H9 (cell line): ENCODE results near the gene ALG9. TPM values are rescaled to one million over a fixed set of nuclear protein-coding genes. Genes with fewer than 3 reads are reported as not detected.

Experiments used
- DNase-seq: peaks from one replicate; pipeline ENCODE4 v3.0.0-alpha.2; 2017
- H2AFZ ChIP-seq: one replicate; pipeline ENCODE4 v1.6.1; 2013; ENCODE audit warnings: mild to moderate bottlenecking, low read length, control low read depth, moderate library complexity
- H2AK5ac ChIP-seq: 2 replicates; pipeline ENCODE4 v1.6.1; 2013; ENCODE audit warnings: low read length, control low read depth, mixed read lengths; ENCODE audit not compliant: insufficient read length
- H2BK120ac ChIP-seq: one replicate; pipeline ENCODE4 v1.6.1; 2013; ENCODE audit warnings: low read depth, mild to moderate bottlenecking, low read length, control low read depth, inconsistent platforms; ENCODE audit not compliant: poor library complexity, severe bottlenecking
- H2BK12ac ChIP-seq: 2 replicates; pipeline ENCODE4 v1.6.1; 2013; ENCODE audit warnings: low read length, control low read depth, mixed read lengths, low read depth; ENCODE audit not compliant: insufficient read length
- H2BK15ac ChIP-seq: 2 replicates; pipeline ENCODE4 v1.6.1; 2013; ENCODE audit warnings: low read depth, low read length, control low read depth
- H2BK20ac ChIP-seq: one replicate; pipeline ENCODE4 v1.6.1; 2013; ENCODE audit warnings: low read depth, mild to moderate bottlenecking, low read length, control low read depth, inconsistent platforms; ENCODE audit not compliant: poor library complexity, severe bottlenecking
- H2BK5ac ChIP-seq: 2 replicates; pipeline ENCODE4 v1.6.1; 2013; ENCODE audit warnings: low read length, control low read depth, mixed read lengths; ENCODE audit not compliant: insufficient read length
- H3K14ac ChIP-seq: 2 replicates; pipeline ENCODE4 v1.6.1; 2013; ENCODE audit warnings: low read length, control low read depth; ENCODE audit not compliant: insufficient read depth
- H3K18ac ChIP-seq: 2 replicates; pipeline ENCODE4 v1.6.1; 2013; ENCODE audit warnings: low read depth, mild to moderate bottlenecking, mixed read lengths, low read length, control low read depth; ENCODE audit not compliant: insufficient read length
- H3K23ac ChIP-seq: 2 replicates; pipeline ENCODE4 v1.6.1; 2013; ENCODE audit warnings: low read length, control low read depth, mixed read lengths, low read depth; ENCODE audit not compliant: insufficient read length
- H3K23me2 ChIP-seq: 2 replicates; pipeline ENCODE4 v1.6.1; 2013; ENCODE audit warnings: low read depth, mild to moderate bottlenecking, mixed read lengths, low read length, control low read depth; ENCODE audit not compliant: insufficient read length, poor library complexity, severe bottlenecking
- H3K27ac ChIP-seq: 2 replicates; pipeline ENCODE4 v1.5.1; 2013; ENCODE audit warnings: low read length, control low read depth, mixed read lengths, low read depth; ENCODE audit not compliant: insufficient read length
- H3K27me3 ChIP-seq: 2 replicates; pipeline ENCODE4 v1.6.1; 2013; ENCODE audit warnings: low read length, control low read depth, inconsistent platforms; ENCODE audit not compliant: insufficient read depth
- H3K4ac ChIP-seq: 2 replicates; pipeline ENCODE4 v1.6.1; 2013; ENCODE audit warnings: low read depth, mild to moderate bottlenecking, control low read depth, inconsistent platforms, low read length, moderate library complexity
- H3K4me1 ChIP-seq: 2 replicates; pipeline ENCODE4 v1.6.1; 2013; ENCODE audit warnings: low read length, control low read depth, inconsistent platforms; ENCODE audit not compliant: insufficient read depth
- H3K4me2 ChIP-seq: 2 replicates; pipeline ENCODE4 v1.6.1; 2013; ENCODE audit warnings: low read length, control low read depth, mixed read lengths; ENCODE audit not compliant: insufficient read length, insufficient read depth
- H3K56ac ChIP-seq: 2 replicates; pipeline ENCODE4 v1.6.1; 2013; ENCODE audit warnings: low read depth, mild to moderate bottlenecking, mixed read lengths, low read length, control low read depth; ENCODE audit not compliant: insufficient read length
- H3K79me1 ChIP-seq: 2 replicates; pipeline ENCODE4 v1.6.1; 2013; ENCODE audit warnings: low read depth, mild to moderate bottlenecking, moderate library complexity, low read length, control low read depth, inconsistent platforms; ENCODE audit not compliant: insufficient read depth, poor library complexity, severe bottlenecking
- H3K79me2 ChIP-seq: 2 replicates; pipeline ENCODE4 v1.6.1; 2013; ENCODE audit warnings: low read length, control low read depth, inconsistent platforms; ENCODE audit not compliant: insufficient read depth
- H3K9ac ChIP-seq: 2 replicates; pipeline ENCODE4 v1.6.1; 2013; ENCODE audit warnings: low read length, control low read depth, mixed read lengths; ENCODE audit not compliant: insufficient read length; ENCODE audit errors: extremely low read depth
- H3K9me3 ChIP-seq: one replicate; pipeline ENCODE4 v1.6.1; 2013; ENCODE audit warnings: low read depth, low read length, inconsistent platforms; ENCODE audit not compliant: control insufficient read depth
- H3T11ph ChIP-seq: one replicate; pipeline ENCODE4 v1.6.1; 2013; ENCODE audit warnings: mild to moderate bottlenecking, low read length, control low read depth, inconsistent platforms
- H4K20me1 ChIP-seq: one replicate; pipeline ENCODE4 v1.6.1; 2013; ENCODE audit not compliant: control insufficient read depth, insufficient read length, insufficient read depth
- H4K5ac ChIP-seq: 2 replicates; pipeline ENCODE4 v1.6.1; 2013; ENCODE audit warnings: low read depth, mild to moderate bottlenecking, mixed read lengths, low read length, control low read depth; ENCODE audit not compliant: insufficient read length
- H4K8ac ChIP-seq: replicated peaks from 2 replicates; pipeline ENCODE4 v1.6.1; 2013; ENCODE audit warnings: low read length, control low read depth, mixed read lengths, low read depth; ENCODE audit not compliant: insufficient read length
- H4K91ac ChIP-seq: 2 replicates; pipeline ENCODE4 v1.6.1; 2013; ENCODE audit warnings: low read depth, mild to moderate bottlenecking, moderate library complexity, mixed read lengths, low read length, control low read depth; ENCODE audit not compliant: insufficient read length
- H3K27ac Mint-ChIP-seq, 3 experiments: 2 replicates in 2 of 3; 3 replicates in 1 of 3; pipeline ENCODE4 v1.8.0; 2020 to 2021; ENCODE audit warnings: mixed read lengths in 3 of 3, mild to moderate bottlenecking in 1 of 3, moderate library complexity in 1 of 3
- H3K27me3 Mint-ChIP-seq: 2 replicates; pipeline ENCODE4 v1.8.0; 2021; ENCODE audit warnings: low read depth, mild to moderate bottlenecking, moderate library complexity, mixed read lengths
- H3K36me3 Mint-ChIP-seq, 3 experiments: 2 replicates in 2 of 3; 3 replicates in 1 of 3; pipeline ENCODE4 v1.8.0; 2020 to 2021; ENCODE audit warnings: low read depth in 3 of 3, mixed read lengths in 3 of 3; ENCODE audit not compliant: insufficient read depth in 1 of 3
- H3K4me1 Mint-ChIP-seq, 2 experiments: 2 replicates each; pipeline ENCODE4 v1.8.0; 2020; ENCODE audit warnings: mixed read lengths in 2 of 2
- H3K4me3 Mint-ChIP-seq, 2 experiments: 2 replicates in 1 of 2; 3 replicates in 1 of 2; pipeline ENCODE4 v1.8.0; 2020 to 2021; ENCODE audit warnings: mild to moderate bottlenecking in 2 of 2, mixed read lengths in 2 of 2, moderate library complexity in 1 of 2
- H3K9me3 Mint-ChIP-seq, 2 experiments: 2 replicates in 1 of 2; 3 replicates in 1 of 2; pipeline ENCODE4 v1.8.0; 2020; ENCODE audit warnings: mild to moderate bottlenecking in 2 of 2, mixed read lengths in 2 of 2, moderate library complexity in 1 of 2
- CTCF ChIP-seq: fragments of 200-600 bp; sonication (generic); conservative IDR thresholded peaks from 3 replicates; pipeline ENCODE4 v1.8.0; 2021; ENCODE audit warnings: antibody characterized with exemption, mild to moderate bottlenecking
- WGBS: extraction: QIAGEN DNeasy Blood & Tissue Kit; methylation state at CpG from one replicate; pipeline ENCODE4 v1.1.7; 2013; ENCODE audit warnings: missing lambda C conversion rate, low lambda C conversion rate, mixed read lengths; ENCODE audit not compliant: insufficient read length; ENCODE audit errors: extremely low coverage; 5-methylcytosine and 5-hydroxymethylcytosine counted together
- total RNA-seq: library from RNA; stranded (reverse); gene quantifications from 2 replicates; pipeline ENCODE4 v1.2.1, GENCODE V29; 2021

Gene ALG9
- total RNA-seq, 1 experiment from 2014 or later = 26.0 TPM

GRCh38 chr11:111798279-111798678 lies 73.1 kb downstream of the ALG9 start:
- Histone ChIP-seq H3K23me2 (no peaks in the 10 kb centered on the region), H3K79me1 (no peaks in the 10 kb centered on the region), H3K4ac (no peak overlapping the region), H2AK5ac (no peak overlapping the region), H2BK15ac (no peak overlapping the region), H4K8ac (no peak overlapping the region), H3K9ac (no peak overlapping the region), H4K20me1 (no peaks in the 10 kb centered on the region), H3K4me1 (no peaks in the 10 kb centered on the region), H3K4me2 (no peak overlapping the region), H3T11ph (no peak overlapping the region), H3K27me3 (no peaks in the 10 kb centered on the region), H3K18ac (no peak overlapping the region), H2AFZ (no peak overlapping the region), H2BK5ac (no peak overlapping the region), H2BK20ac (no peak overlapping the region), H3K56ac (no peak overlapping the region), H3K14ac (no peak overlapping the region), H2BK120ac (no peak overlapping the region), H4K91ac (no peak overlapping the region), H3K79me2 (no peaks in the 10 kb centered on the region), H3K23ac (no peak overlapping the region), H3K9me3 (no peaks in the 10 kb centered on the region), H2BK12ac (no peak overlapping the region), H4K5ac (no peak overlapping the region), H3K27ac (no peak overlapping the region)
- H3K27ac Mint-ChIP-seq = no peak overlapping the region
- H3K9me3 Mint-ChIP-seq = no peaks in the 10 kb centered on the region
- no peak for TF ChIP-seq CTCF
- no peak overlapping the region for H3K4me3 Mint-ChIP-seq
- no peak for DNase-seq
- H3K27me3 Mint-ChIP-seq = no peaks in the 10 kb centered on the region
- H3K36me3 Mint-ChIP-seq = no peaks in the 10 kb centered on the region; a peak in 1 of 7 replicates
- H3K4me1 Mint-ChIP-seq = peaks cover 0 to 8% of the 10 kb centered on the region in 2 experiments; a peak in 1 of 4 replicates
- no CpG with 5 or more reads among the region's 1 CpG for WGBS
